ENCODE measurements around the gene MXRA8.

GRCh38 chr1:1373815-1374588, 15.6 kb upstream of the MXRA8 start:
- TF ChIP-seq CTCF (IDR thresholded peaks at IDR 0.05; ENCODE audit: insufficient read depth, low read length, poor library complexity, severe bottlenecking) (no peak), EZH2phosphoT487 (conservative IDR thresholded peaks at IDR 0.05; ENCODE audit: low read length) (no peak)
